ENCODE results near the gene OR2S2. TPM values are rescaled to one million over a fixed set of nuclear protein-coding genes. Genes with fewer than 3 reads are reported as not detected.

Gene OR2S2
- total and polyA plus RNA-seq, 2 of the 4 experiments (the other 2 are of a cell fraction), result 0.46 to 0.90 TPM

GRCh38 chr9:35944173-35944572 is 13.8 kb downstream of the OR2S2 start:
- Histone ChIP-seq H3K18ac (ENCODE audit: low read depth, low read length) (no peak overlapping the region), H2BK20ac (ENCODE audit: low read depth, low read length) (peak overlapping the region; percentile 27), H3K23ac (ENCODE audit: low read depth, low read length) (peak overlapping the region; percentile 24; the same call in 1 of the 2 replicates), H2BK120ac (ENCODE audit: low read depth, low read length) (peak overlapping the region; percentile 87), H3K4me2 (ENCODE audit: low read depth, low read length) (no peak overlapping the region), H2AK9ac (replicated peaks; ENCODE audit: low read depth, low read length, poor library complexity) (no peak overlapping the region), H4K91ac (ENCODE audit: insufficient read depth, low read depth, low read length) (peak overlapping the region; percentile 95), H3K79me1 (ENCODE audit: low read depth in 1 of 2, low read length in 2 of 2) (no peaks in the 10 kb centered on the region; a peak in 1 of 4 replicates), H3K14ac (replicated peaks; ENCODE audit: low read depth, low read length) (no peak overlapping the region), H3K9me3 (ENCODE audit: control insufficient read depth, insufficient read depth, low read length) (no peaks in the 10 kb centered on the region), H3K9me1 (ENCODE audit: insufficient read depth, low read length) (peaks cover 12% of the 10 kb centered on the region), H3K4me1 (ENCODE audit: control insufficient read depth, insufficient read depth, low read length) (peaks cover 8% of the 10 kb centered on the region), H4K20me1 (ENCODE audit: insufficient read depth, low read length) (no peaks in the 10 kb centered on the region), H3K4me3 (ENCODE audit: insufficient read depth, low read depth, low read length) (no peak overlapping the region), H4K5ac (ENCODE audit: low read depth, low read length) (no peak overlapping the region), H4K8ac (ENCODE audit: low read depth in 2 of 2, low read length in 2 of 2) (peak overlapping the region; percentile 44 to 99; a peak in 3 of 4 replicates), H3K27me3 (ENCODE audit: control insufficient read depth, insufficient read depth, low read length) (no peaks in the 10 kb centered on the region), H3K56ac (ENCODE audit: extremely low read depth, insufficient read depth, low read length) (no peak overlapping the region; the same call in 1 of the 2 replicates), H2AK5ac (ENCODE audit: low read depth, low read length) (peak overlapping the region; percentile 23), H2BK15ac (ENCODE audit: low read depth, low read length) (peak overlapping the region; percentile 64; the same call in 1 of the 3 replicates), H3K36me3 (ENCODE audit: control insufficient read depth, insufficient read depth, low read length) (no peaks in the 10 kb centered on the region), H2AFZ (replicated peaks; ENCODE audit: low read length, poor library complexity) (peak overlapping the region; percentile 65), H3K27ac (ENCODE audit: insufficient read depth, low read length) (no peak overlapping the region), H3K4ac (ENCODE audit: low read depth, low read length) (peak overlapping the region; percentile 78), H3K9ac (ENCODE audit: low read depth, low read length) (no peak overlapping the region), H2BK5ac (ENCODE audit: low read depth, low read length, poor library complexity, severe bottlenecking) (no peak overlapping the region)
- no TSS peak for BruUV-seq (replicated peaks)
- ChIA-PET POLR2A (ENCODE audit: unreplicated experiment) (no interaction called here), CTCF (interaction anchor here (2.7 kb wide), 1 partner anchor 41 kb away, joined by 20 read pairs; no protein-coding TSS in a partner anchor)
- TF ChIP-seq POLR2A (IDR thresholded peaks at IDR 0.05; ENCODE audit: low read depth, low read length) (no peak), SMC3 (IDR thresholded peaks at IDR 0.05; ENCODE audit: low read depth, low read length) (no peak)
- ATAC-seq (ENCODE audit: low read depth) (no peak), DNase-seq (no peak)
- intact Hi-C loops (cut with micrococcal nuclease) (no loop called here), dilution Hi-C loops (cut with HindIII; ENCODE audit: low sequenced_read_pairs, unreplicated experiment) (no loop called here), in situ Hi-C loops (cut with MboI; ENCODE audit: low sequenced_read_pairs) (loop anchor here (10.0 kb wide), 1 partner anchor 59 kb away; no protein-coding TSS in a partner anchor)
- WGBS, 2 experiments (ENCODE audit: extremely low coverage in 2 of 2, insufficient read length in 1 of 2), result 100% methylated on average over 2 of the region's 3 CpGs; no CpG with 5 or more reads in 1 of the 2 experiments

Measured in IMR-90 (cell line).